AG09309 (cell line): ENCODE measurements around the gene FGD6.

ENCODE experiments used
- DNase-seq: peaks from one replicate; pipeline ENCODE4 v3.0.0-alpha.2; 2010; ENCODE audit warnings: low read depth
- H3K4me3 ChIP-seq: 2 replicates; pipeline ENCODE4 v1.5.1; 2011; ENCODE audit warnings: mild to moderate bottlenecking, low read depth, low read length, moderate library complexity; ENCODE audit not compliant: control insufficient read depth
- CTCF ChIP-seq: IDR thresholded peaks from 2 replicates; pipeline ENCODE4 v1.5.1; 2011; ENCODE audit warnings: mild to moderate bottlenecking, low read depth, low read length, inconsistent platforms; ENCODE audit not compliant: insufficient read depth, control insufficient read depth; ENCODE audit errors: missing control alignments

FGD6 gene

GRCh38 chr12:95258803-95259202 is 41.5 kb upstream of the FGD6 start:
- no peak for DNase-seq
- no peak for TF ChIP-seq CTCF
- no peak overlapping the region for H3K4me3 ChIP-seq

GRCh38 chr12:95258151-95258550 is 40.9 kb upstream of the FGD6 start:
- no peak for DNase-seq
- no peak for TF ChIP-seq CTCF
- no peak overlapping the region for H3K4me3 ChIP-seq

DNA sequence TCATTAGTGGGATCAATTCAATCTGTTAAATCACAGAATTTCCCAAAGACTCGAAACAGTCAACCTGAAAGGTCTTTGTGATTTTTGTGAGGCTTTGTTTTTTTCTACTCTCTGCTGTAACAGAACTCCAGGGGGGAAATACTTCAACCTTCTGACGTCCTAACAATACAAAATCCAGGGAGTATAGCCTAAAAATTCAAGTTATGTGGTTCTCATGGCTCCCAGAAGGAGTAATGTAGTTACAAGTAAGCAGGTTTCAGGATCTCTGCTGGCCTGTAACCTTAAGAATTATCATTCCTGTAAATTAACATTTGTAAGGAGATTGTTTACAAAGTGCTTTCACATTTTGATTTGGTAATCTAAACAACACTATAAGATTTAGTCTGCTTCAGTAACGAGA is 40.3 kb upstream of the FGD6 start:
- no peak for DNase-seq
- no peak overlapping the region for H3K4me3 ChIP-seq
- TF ChIP-seq CTCF = no peak

DNA sequence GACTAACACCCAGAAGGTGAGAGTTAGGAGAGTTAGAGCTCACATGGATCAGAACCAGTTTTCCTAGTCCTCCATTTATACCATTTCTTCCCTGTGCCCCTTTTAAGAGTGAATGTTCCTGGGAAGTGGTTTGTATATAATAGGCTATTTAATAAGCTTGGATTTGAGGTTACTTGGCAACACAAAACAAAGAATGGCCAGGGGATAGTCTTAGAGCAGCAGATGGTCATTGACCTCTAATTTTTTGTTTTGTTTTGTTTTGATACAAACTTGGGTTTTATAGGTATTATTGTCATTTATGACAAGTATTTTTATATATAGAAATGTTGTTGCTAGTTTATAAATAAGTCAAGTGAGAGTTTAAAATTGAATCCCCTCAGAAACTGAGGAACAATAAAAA is 36.1 kb upstream of the FGD6 start:
- no peak for DNase-seq
- no peak overlapping the region for H3K4me3 ChIP-seq
- no peak for TF ChIP-seq CTCF

DNA sequence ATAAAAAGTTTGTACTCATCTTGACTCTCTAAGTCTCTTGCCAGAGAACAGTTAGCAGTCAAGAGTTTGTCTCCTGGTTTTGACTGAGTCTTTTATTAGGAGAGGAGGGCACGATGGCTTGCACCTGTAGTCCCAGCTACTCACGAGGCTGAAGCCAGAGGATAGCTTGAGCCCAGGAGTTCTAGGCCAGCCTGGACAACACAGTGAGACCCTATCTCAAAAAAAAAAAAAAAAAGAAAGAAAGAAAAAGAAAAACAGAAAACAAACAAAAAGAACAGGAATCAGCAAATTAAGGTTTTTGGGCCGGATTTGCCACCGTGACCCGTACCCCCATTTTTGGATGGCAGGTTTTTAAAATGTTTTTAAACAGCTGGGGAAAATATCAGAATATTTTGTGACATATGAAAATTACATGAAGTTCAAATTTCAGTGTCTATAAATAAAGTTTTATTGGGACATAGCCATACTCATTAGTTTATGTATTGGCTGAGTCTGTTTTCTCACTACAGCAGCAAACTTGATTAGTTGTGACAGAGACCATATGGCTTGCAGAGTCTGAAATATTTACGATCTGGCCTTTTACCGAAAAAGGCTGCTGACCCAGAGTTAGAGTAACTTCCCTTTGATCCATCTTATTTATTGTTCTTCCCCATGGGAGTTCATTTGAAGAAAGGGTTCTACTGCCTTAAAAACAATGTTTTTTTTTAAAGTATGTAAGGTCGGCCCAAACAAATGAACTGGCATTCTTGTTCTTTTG is 31.5 kb upstream of the FGD6 start:
- H3K4me3 ChIP-seq = no peak overlapping the region
- TF ChIP-seq CTCF = no peak
- no peak for DNase-seq

DNA sequence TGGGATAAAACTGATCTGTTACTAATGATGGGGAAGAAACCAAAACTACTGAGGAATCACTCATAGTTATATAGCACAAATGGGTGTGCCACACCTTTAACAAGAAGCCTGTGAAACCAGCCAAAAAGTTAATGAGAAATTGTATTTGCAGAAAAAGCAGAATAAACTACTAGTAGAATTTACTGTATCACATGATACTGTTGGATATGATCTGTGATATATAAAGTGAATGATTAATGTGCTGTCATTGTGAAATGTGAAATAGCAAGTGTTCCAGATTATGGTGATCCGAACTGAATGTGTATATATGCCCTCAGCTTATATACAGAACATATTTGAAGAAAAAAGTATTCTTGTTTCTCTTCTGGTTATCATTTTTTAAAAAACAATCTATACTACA is 30.8 kb upstream of the FGD6 start:
- no peak for TF ChIP-seq CTCF
- DNase-seq = no peak
- H3K4me3 ChIP-seq = no peak overlapping the region
